GM10266 (cell line): ENCODE data around the gene PRPF6.

Experiments
- DNase-seq: peaks from one replicate; pipeline ENCODE4 v3.0.0; 2012; ENCODE audit errors: extremely low spot score
- TF ChIP-seq, protein P1 (sequence below): IDR thresholded peaks from 2 replicates; pipeline ENCODE4 v1.5.1; 2012; ENCODE audit warnings: mild to moderate bottlenecking, low read depth; ENCODE audit not compliant: control insufficient read depth, insufficient read depth; ENCODE audit errors: missing control alignments

The PRPF6 gene

GRCh38 chr20:64025826-64026412 lies 45.0 kb downstream of the PRPF6 start:
- DNase-seq = no peak
- TF ChIP-seq, protein P1, sequence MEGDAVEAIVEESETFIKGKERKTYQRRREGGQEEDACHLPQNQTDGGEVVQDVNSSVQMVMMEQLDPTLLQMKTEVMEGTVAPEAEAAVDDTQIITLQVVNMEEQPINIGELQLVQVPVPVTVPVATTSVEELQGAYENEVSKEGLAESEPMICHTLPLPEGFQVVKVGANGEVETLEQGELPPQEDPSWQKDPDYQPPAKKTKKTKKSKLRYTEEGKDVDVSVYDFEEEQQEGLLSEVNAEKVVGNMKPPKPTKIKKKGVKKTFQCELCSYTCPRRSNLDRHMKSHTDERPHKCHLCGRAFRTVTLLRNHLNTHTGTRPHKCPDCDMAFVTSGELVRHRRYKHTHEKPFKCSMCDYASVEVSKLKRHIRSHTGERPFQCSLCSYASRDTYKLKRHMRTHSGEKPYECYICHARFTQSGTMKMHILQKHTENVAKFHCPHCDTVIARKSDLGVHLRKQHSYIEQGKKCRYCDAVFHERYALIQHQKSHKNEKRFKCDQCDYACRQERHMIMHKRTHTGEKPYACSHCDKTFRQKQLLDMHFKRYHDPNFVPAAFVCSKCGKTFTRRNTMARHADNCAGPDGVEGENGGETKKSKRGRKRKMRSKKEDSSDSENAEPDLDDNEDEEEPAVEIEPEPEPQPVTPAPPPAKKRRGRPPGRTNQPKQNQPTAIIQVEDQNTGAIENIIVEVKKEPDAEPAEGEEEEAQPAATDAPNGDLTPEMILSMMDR = no peak

DNA sequence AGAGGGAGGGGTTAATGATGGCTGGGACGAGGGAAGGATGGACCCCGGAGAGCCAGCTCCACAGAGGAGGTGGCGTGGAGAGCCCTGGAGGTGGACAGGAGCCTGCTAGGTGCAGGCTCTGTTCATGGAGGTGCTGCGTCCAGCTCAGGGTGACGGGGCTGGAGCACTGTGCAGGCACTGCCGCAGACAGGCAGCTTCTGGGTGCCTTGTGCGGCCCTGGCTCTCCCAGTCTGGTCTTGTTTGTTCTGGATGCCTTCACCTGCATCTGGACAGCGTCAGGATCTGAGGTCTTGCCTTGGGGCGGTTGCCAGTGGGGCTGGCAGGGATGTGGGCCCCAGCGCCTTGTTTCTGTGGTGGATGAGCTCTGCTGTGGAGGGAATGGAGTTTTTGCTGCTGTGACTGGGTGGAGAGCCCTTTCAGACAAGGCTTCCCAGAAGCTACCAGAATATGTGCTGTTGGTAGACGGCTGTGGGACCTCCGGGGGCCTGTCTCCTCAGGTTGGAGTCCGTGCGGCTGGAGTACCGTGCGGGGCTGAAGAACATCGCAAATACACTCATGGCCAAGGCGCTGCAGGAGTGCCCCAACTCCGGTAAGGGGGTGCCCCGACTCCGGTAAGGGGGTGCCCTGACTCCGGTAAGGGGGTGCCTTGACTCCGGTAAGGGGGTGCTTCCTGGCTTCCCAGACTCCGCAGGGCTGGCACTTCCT lies 47.2 kb downstream of the PRPF6 start:
- no peak for DNase-seq
- TF ChIP-seq, protein P1 = no peak

DNA sequence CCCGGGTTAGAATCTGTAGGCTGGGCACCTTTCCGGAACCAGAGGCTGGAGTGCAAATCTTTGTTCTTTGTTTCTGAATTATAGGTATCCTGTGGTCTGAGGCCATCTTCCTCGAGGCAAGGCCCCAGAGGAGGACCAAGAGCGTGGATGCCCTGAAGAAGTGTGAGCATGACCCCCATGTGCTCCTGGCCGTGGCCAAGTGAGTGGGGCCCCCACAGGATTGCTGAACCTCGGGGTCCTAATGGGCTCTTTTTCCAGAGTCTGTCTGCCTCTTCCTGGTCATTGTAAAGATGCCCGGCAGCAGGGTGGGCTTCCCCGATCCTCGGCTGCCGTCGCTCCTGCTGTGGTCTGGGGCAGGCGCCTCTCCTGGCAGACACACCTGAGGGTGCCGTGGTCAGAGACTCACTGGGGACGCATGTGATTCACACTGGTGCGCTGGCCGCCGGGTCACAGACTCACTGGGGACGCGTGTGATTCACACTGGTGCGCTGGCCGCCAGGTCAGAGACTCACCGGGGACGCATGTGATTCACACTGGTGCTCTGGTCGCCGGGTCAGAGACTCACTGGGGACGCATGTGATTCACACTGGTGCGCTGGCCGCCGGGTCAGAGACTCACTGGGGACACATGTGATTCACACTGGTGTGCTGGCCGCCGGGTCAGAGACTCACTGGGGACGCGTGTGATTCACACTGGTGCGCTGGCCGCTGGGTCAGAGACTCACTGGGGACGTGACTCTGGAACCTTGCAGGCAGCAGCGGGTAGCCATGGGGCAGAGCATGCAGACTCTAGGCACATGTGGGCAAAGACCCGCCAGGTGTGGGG lies 48.6 kb downstream of the PRPF6 start:
- DNase-seq = no peak
- TF ChIP-seq, protein P1 = no peak

GRCh38 chr20:64030371-64031134 lies 49.6 kb downstream of the PRPF6 start:
- TF ChIP-seq, protein P1 = no peak
- DNase-seq = no peak

DNA sequence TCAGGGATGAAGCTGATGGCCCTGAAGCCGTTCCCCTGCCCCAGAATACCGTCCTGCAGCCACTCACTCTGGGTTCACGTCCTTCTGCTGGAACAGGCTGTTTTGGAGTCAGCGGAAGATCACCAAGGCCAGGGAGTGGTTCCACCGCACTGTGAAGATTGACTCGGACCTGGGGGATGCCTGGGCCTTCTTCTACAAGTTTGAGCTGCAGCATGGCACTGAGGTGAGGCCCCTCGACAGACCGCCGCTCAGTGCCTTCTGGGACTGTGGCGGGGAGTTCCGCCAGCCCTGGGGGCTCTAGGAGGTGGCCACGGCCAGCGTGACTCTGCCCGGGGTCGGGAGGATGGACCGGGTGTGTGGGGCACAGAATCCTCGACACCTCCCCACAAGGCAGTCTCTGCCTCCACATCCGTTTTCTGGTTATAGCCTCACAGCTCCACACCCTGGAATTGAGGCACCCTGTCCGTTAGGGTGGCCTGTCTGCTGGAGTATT lies 50.9 kb downstream of the PRPF6 start:
- no peak for DNase-seq
- TF ChIP-seq, protein P1 = no peak

DNA sequence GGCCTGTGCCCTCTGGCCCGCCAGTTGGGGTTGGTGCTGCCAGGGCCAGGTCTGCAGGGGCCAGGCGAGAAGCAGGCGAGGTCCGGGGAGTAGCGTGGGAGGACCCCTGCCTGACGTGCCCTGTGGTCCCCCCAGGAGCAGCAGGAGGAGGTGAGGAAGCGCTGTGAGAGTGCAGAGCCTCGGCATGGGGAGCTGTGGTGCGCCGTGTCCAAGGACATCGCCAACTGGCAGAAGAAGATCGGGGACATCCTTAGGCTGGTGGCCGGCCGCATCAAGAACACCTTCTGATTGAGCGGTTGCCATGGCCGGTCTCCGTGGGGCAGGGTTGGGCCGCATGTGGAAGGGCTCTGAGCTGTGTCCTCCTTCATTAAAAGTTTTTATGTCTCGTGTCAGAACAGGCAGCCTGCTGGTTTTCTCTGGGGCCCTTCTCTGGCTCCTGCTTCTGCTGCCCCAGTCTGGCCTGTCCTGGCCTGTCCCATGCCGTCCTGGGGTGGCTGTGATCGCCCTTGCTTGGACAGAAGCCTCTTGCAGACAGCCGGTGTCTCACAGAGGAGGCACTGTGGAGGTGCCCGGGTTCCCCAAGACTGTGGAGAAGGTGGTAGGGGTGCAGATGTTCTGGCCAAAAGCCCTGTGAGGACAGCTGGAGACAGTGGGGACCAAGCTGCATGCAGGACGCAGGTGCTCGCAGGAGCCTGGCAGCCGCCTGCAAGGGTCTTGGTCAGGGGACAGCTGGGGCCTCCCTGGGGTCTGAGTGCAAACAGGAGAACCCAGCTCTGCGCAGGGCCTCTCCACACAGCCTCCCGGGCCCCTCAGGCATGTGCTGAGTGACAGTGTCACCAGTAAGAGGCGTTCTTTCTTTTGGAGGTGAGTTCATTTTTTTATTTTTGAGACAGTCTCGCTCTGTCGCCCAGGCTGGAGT lies 52.0 kb downstream of the PRPF6 start:
- TF ChIP-seq, protein P1 = no peak
- no peak for DNase-seq
